Stimulated activated CD4-positive, alpha-beta T cell treated with anti-CD3 and anti-CD28 coated beads, Interleukin-15, amount 100 ng/mL, for 48 hours (primary cell): ENCODE results near the gene DNMT3L.
"Not testable (repeated sequence)": the region's sequence is repeated elsewhere in the genome, so short reads cannot be mapped to it uniquely, and the experiment has no call there.

ENCODE experiments used
- DNase-seq, 2 donors: peaks; one replicate each; pipeline ENCODE4 v3.0.0-alpha.2; 2020; ENCODE audit warnings: low read depth in 2 of 2

DNMT3L gene

GRCh38 chr21:44295163-44295573, 33.5 kb upstream of the DNMT3L start:
- DNase-seq: no peak

GRCh38 chr21:44294391-44295162, 32.9 kb upstream of the DNMT3L start:
- DNase-seq: no peak

- no peak for DNase-seq
Observed at GRCh38 chr21:44293551-44294231, 32.0 kb upstream of the DNMT3L start.

GRCh38 chr21:44292812-44293195, 31.1 kb upstream of the DNMT3L start:
- DNase-seq: no peak

- no peak for DNase-seq
Observed at GRCh38 chr21:44291936-44292811, 30.5 kb upstream of the DNMT3L start.

GRCh38 chr21:44291078-44291935, 29.6 kb upstream of the DNMT3L start:
- no peak for DNase-seq

- no peak for DNase-seq
Observed at GRCh38 chr21:44290327-44291077, 28.8 kb upstream of the DNMT3L start.

- no peak for DNase-seq
Observed at GRCh38 chr21:44289381-44290010, 27.8 kb upstream of the DNMT3L start.

GRCh38 chr21:44288251-44289110, 26.8 kb upstream of the DNMT3L start:
- DNase-seq: no peak

GRCh38 chr21:44286716-44287632, 25.3 kb upstream of the DNMT3L start:
- DNase-seq: no peak

- DNase-seq: no peak
Observed at GRCh38 chr21:44286086-44286715, 24.5 kb upstream of the DNMT3L start.

GRCh38 chr21:44285138-44285992, 23.7 kb upstream of the DNMT3L start, which contains the start of gene AIRE:
Gene AIRE, plus strand, starts transcription at chr21:44285876. Its CDS starts 131 bp downstream, at chr21:44286007.
- no peak for DNase-seq

- no peak for DNase-seq
Observed at GRCh38 chr21:44283948-44284347, 22.3 kb upstream of the DNMT3L start.

- DNase-seq: not testable (repeated sequence)
Observed at GRCh38 chr21:44283211-44283785, 21.6 kb upstream of the DNMT3L start.

GRCh38 chr21:44282370-44282769, 20.7 kb upstream of the DNMT3L start:
- no peak for DNase-seq

- no peak for DNase-seq
Observed at GRCh38 chr21:44281801-44282200, 20.1 kb upstream of the DNMT3L start.
